Muscle of back (tissue), 11 donors: ENCODE data around the gene CMTM4. TPM values are rescaled to one million over a fixed set of nuclear protein-coding genes. Genes with fewer than 3 reads are reported as not detected.
"Not testable (repeated sequence)": the region's sequence is repeated elsewhere in the genome, so short reads cannot be mapped to it uniquely, and the experiment has no call there.

Source experiments
- DNase-seq, 3 donors: peaks; one replicate each; pipeline versions ENCODE4 v3.0.0 to v3.0.0-alpha.2; 2013
- polyA plus RNA-seq, 10 donors: library from polyadenylated mRNA; unstranded; fragments of 120-200 nt; gene quantifications; one replicate each; pipeline ENCODE4 v1.2.1, GENCODE V29; 2013; ENCODE audit not compliant: insufficient read length in 10 of 10

Gene CMTM4
- polyA plus RNA-seq, 10 donors, result 8.5 to 15.5 (median 10.8) TPM

GRCh38 chr16:66569131-66569530 lies 127.4 kb downstream of the CMTM4 start:
- no peak for DNase-seq

DNA sequence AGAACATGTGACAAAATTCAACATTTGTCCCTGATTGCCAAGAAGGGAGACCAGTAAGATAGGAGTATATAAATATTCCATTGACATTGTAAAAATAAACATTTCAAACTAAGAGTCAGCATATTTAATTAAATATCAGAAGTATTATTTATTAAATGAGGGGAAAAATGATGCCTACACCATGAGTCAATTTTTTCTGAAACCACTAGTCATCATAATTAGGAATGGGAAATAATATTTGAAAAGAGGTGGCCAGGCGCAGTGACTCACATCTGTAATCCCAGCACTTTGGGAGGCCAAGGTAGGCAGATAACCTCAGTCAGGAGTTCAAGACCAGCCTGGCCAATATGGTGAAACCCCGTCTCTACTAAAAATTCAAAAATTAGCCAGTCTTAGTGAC lies 128.2 kb downstream of the CMTM4 start:
- DNase-seq, result no peak

GRCh38 chr16:66567270-66567669 lies 129.3 kb downstream of the CMTM4 start:
- not testable (repeated sequence) for DNase-seq

GRCh38 chr16:66566051-66566901 lies 130.3 kb downstream of the CMTM4 start, which contains the start of gene CMTM1:
Gene CMTM1 (plus strand): TSS chr16:66566439. CDS start chr16:66566514, 75 bp downstream.
- no peak for DNase-seq

Other genes with a start within 250 kb of the CMTM4 start
- 10 to 100 TPM; 12.0 to 20.3 (median 15.8) TPM for gene TK2, start 146.6 kb downstream of the CMTM4 start, polyA plus RNA-seq
- gene CKLF, start 144.2 kb downstream of the CMTM4 start, polyA plus RNA-seq, result 10 to 100 TPM; 24.7 to 39.5 (median 26.5) TPM
- gene CMTM1, start 130.3 kb downstream of the CMTM4 start, polyA plus RNA-seq, result 1 to 10 TPM; 2.7 to 8.6 (median 5.6) TPM
- under 1 TPM in 9 of 10 donors, not detected in 1; 0.26 to 0.79 (median 0.49) TPM for gene CMTM2, start 117.3 kb downstream of the CMTM4 start, polyA plus RNA-seq
- gene CMTM3, start 92.0 kb downstream of the CMTM4 start, polyA plus RNA-seq, result 10 to 100 TPM; 48.9 to 73.7 (median 62.4) TPM
- 100 to 1,000 TPM in 3 of 10 donors, 10 to 100 TPM in 7; 68.8 to 117 (median 89.5) TPM for gene DYNC1LI2, start 54.9 kb upstream of the CMTM4 start, polyA plus RNA-seq
- under 1 TPM in 2 of 10 donors, not detected in 8; 0.13 to 0.41 TPM for gene TERB1, start 104.8 kb upstream of the CMTM4 start, polyA plus RNA-seq
- 10 to 100 TPM; 36.1 to 56.3 (median 44.6) TPM for gene NAE1, start 134.2 kb upstream of the CMTM4 start, polyA plus RNA-seq
- gene CA7, start 147.7 kb upstream of the CMTM4 start, polyA plus RNA-seq, result not detected
- 1 to 10 TPM; 2.1 to 3.8 (median 2.9) TPM for gene PDP2, start 183.8 kb upstream of the CMTM4 start, polyA plus RNA-seq
- under 1 TPM in 5 of 10 donors, not detected in 5; 0.07 to 0.31 (median 0.13) TPM for gene CDH16, start 222.1 kb upstream of the CMTM4 start, polyA plus RNA-seq
- gene RRAD, start 228.8 kb upstream of the CMTM4 start, polyA plus RNA-seq, result 10 to 100 TPM in 1 of 10 donors, 1 to 10 TPM in 9; 2.6 to 13.1 (median 4.7) TPM
- 10 to 100 TPM; 71.1 to 99.3 (median 82.0) TPM for gene CIAO2B, start 237.7 kb upstream of the CMTM4 start, polyA plus RNA-seq
- 10 to 100 TPM; 22.3 to 28.6 (median 26.0) TPM for gene CES2, start 238.8 kb upstream of the CMTM4 start, polyA plus RNA-seq